Gastrocnemius medialis (tissue), 4 donors: Measurements from ENCODE around the gene URI1.

Experiments
- CTCF ChIP-seq, 5 experiments: fragments of 450-650 bp in 3 of 5; fragments of 200-600 bp in 2 of 5; sonication (generic) in 2 of 5; IDR thresholded peaks in 4 of 5; conservative IDR thresholded peaks in 1 of 5; 1 replicate in 4 of 5; 2 replicates in 1 of 5; pipeline ENCODE4 v1.5.1; 2016 to 2019; ENCODE audit warnings: antibody characterized with exemption in 5 of 5, mild to moderate bottlenecking in 3 of 5, moderate library complexity in 3 of 5
- POLR2A ChIP-seq, 2 donors: fragments of 450-650 bp; IDR thresholded peaks; one replicate each; pipeline ENCODE4 v1.6.1; 2017; ENCODE audit warnings: antibody characterized with exemption in 2 of 2, mild to moderate bottlenecking in 2 of 2, moderate library complexity in 2 of 2

- TF ChIP-seq CTCF (IDR thresholded peaks at IDR 0.05 in 4 of 5, conservative IDR thresholded peaks at IDR 0.05 in 1 of 5) (no peak), POLR2A (IDR thresholded peaks at IDR 0.05) (no peak)
These were observed 87.9 kb downstream of the URI1 start for GRCh38 chr19:30029721-30030510.
